Measurements from ENCODE around the gene DSG4.

DSG4 gene

GRCh38 chr18:31446854-31447253 lies 70.3 kb downstream of the DSG4 start:
- DNase-seq (ENCODE audit: low read depth in 3 of 3) = no peak

GRCh38 chr18:31447530-31448191 lies 71.1 kb downstream of the DSG4 start, which contains the start of gene DSG3:
DSG3 (plus strand) TSS chr18:31447741; CDS start chr18:31447878, 137 bp downstream.
- DNase-seq (ENCODE audit: low read depth in 3 of 3) = no peak

- DNase-seq (ENCODE audit: low read depth in 3 of 3) = no peak
These were observed 73.8 kb downstream of the DSG4 start for GRCh38 chr18:31450409-31450808.

- DNase-seq (ENCODE audit: low read depth in 3 of 3) = no peak
These were observed 75.0 kb downstream of the DSG4 start for GRCh38 chr18:31451625-31452024.

GRCh38 chr18:31454066-31454708 lies 77.6 kb downstream of the DSG4 start:
- DNase-seq (ENCODE audit: low read depth in 3 of 3) = no peak
